Measurements from ENCODE around the gene MLYCD.

The MLYCD gene

GRCh38 chr16:83899272-83899897, 470 bp downstream of the MLYCD start:
- peak; percentile 10 to 24 for DNase-seq (ENCODE audit: low read depth in 1 of 2, low spot score in 1 of 2)

- DNase-seq (ENCODE audit: low read depth in 1 of 2, low spot score in 1 of 2): no peak
Measured at GRCh38 chr16:83899978-83900377, 1.1 kb downstream of the MLYCD start.

DNA sequence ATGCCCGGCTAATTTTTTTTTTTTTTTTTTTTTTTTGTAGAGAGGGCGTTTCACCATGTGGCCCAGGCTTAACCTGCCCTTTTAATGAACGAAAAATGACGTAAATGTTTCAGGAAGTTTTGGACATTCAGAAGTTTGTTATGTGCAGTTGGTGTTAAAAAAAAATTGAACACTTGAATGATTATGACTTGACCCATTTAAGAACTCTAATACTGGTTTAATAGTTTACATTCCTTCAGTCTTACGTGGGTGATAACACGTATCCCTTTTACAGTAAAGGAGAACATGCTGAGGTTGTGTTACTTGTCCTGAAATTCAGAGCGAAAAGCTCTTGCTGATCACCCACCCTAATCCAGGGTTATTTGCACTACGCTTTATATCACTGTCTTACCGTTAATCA, 1.7 kb downstream of the MLYCD start:
- DNase-seq (ENCODE audit: low read depth in 1 of 2, low spot score in 1 of 2): no peak

GRCh38 chr16:83901101-83901500, 2.2 kb downstream of the MLYCD start:
- DNase-seq (ENCODE audit: low read depth in 1 of 2, low spot score in 1 of 2): no peak

DNA sequence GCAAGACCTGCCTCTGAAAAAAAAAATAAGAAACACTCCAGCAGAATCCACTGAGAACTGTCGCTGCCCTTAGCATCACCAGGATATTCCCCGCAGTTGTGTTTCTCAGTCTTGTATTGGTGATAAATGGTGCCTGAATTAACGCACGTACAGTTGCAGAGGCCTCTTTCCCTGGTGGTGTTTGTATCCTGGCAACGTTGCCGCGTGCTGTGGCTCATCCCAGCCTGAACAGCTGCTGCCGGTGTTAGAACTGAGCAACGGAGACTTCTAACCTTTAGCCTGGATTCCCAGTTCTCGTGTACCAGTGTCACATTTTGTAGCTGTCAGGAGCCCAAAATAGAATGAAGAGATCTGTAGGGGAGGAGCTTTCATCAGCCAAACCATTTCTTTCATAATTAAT, 4.8 kb downstream of the MLYCD start:
- no peak for DNase-seq (ENCODE audit: low read depth in 1 of 2, low spot score in 1 of 2)

- DNase-seq (ENCODE audit: low read depth in 1 of 2, low spot score in 1 of 2): no peak
Measured at GRCh38 chr16:83906683-83907082, 7.8 kb downstream of the MLYCD start.

- DNase-seq (ENCODE audit: low read depth in 1 of 2, low spot score in 1 of 2): no peak
Measured at GRCh38 chr16:83907111-83907510, 8.2 kb downstream of the MLYCD start.

DNA sequence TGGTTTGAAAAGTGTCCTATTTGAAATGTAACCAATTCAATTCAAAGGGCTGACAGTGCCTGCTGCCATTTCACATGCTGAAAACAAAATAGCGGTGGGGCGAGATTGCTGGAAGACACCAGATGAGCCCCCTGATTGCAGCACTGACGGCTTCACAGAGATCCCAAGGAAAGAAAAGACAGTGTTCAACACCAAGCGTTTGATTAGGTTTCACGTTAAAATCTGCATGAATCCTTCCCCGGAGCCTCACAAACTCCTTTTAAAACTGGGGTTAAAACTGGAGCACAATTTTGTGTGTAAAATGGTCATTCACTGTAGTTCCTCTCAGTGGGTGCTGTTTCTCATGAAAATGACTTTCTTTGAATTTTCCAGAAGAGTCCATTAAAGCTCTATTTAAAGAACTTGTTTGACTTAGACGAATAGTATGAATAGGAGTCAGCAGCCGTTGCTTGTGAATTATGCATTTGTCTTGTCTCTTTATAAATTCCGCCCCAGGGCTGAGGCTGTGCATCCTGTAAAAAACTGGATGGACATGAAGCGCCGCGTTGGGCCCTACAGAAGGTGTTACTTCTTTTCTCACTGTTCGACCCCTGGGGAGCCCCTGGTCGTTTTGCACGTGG, 8.8 kb downstream of the MLYCD start:
- DNase-seq (ENCODE audit: low read depth in 1 of 2, low spot score in 1 of 2): no peak

GRCh38 chr16:83908798-83909197, 9.9 kb downstream of the MLYCD start:
- DNase-seq (ENCODE audit: low read depth in 1 of 2, low spot score in 1 of 2): no peak

- DNase-seq (ENCODE audit: low read depth in 1 of 2, low spot score in 1 of 2): no peak
Measured at GRCh38 chr16:83911290-83911689, 12.4 kb downstream of the MLYCD start.

GRCh38 chr16:83912519-83913244, 13.8 kb downstream of the MLYCD start:
- DNase-seq (ENCODE audit: low read depth in 1 of 2, low spot score in 1 of 2): no peak

DNA sequence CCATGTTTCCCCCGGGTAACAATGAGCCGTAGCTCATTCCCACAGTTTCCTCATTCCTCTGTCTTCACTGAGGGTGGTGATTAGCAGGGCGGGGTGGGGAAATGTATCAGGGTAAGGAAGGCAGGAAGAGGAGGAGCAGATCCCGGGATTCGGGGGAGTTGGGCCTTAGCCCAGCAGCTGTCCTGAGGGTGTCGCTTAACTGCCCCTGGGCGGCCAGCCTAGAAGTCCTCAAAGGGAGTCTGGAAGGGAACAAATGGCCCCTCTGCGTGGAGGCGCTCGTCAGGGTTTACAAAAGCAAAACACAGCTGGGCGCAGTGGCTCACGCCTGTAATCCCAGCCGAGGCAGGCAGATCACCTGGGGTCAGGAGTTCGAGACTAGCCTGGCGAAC, 14.3 kb downstream of the MLYCD start:
- no peak for DNase-seq (ENCODE audit: low read depth in 1 of 2, low spot score in 1 of 2)

GRCh38 chr16:83914091-83914710, 15.3 kb downstream of the MLYCD start:
- no peak for DNase-seq (ENCODE audit: low read depth in 1 of 2, low spot score in 1 of 2)

DNA sequence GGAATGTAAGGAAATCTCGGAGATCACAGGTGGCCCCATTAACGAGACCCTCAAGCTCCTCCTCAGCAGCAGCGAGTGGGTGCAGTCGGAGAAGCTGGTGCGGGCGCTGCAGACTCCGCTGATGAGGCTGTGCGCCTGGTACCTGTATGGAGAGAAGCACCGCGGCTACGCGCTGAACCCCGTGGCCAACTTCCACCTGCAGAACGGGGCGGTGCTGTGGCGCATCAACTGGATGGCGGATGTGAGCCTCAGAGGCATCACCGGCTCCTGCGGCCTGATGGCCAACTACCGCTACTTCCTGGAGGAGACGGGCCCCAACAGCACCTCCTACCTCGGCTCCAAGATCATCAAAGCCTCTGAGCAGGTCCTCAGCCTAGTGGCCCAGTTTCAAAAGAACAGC, 16.2 kb downstream of the MLYCD start:
- no peak for DNase-seq (ENCODE audit: low read depth in 1 of 2, low spot score in 1 of 2)

- DNase-seq (ENCODE audit: low read depth in 1 of 2, low spot score in 1 of 2): no peak
Measured at GRCh38 chr16:83915491-83915890, 16.6 kb downstream of the MLYCD start.

- no peak for DNase-seq (ENCODE audit: low read depth in 1 of 2, low spot score in 1 of 2)
Measured at GRCh38 chr16:83917152-83918120, 18.5 kb downstream of the MLYCD start.

- no peak for DNase-seq (ENCODE audit: low read depth in 1 of 2, low spot score in 1 of 2)
Measured at GRCh38 chr16:83920894-83921491, 22.1 kb downstream of the MLYCD start.

- no peak for DNase-seq (ENCODE audit: low read depth in 1 of 2, low spot score in 1 of 2)
Measured at GRCh38 chr16:83923581-83924365, 24.9 kb downstream of the MLYCD start.

GRCh38 chr16:83924686-83925085, 25.8 kb downstream of the MLYCD start:
- DNase-seq (ENCODE audit: low read depth in 1 of 2, low spot score in 1 of 2): no peak

Data from activated CD4-positive, alpha-beta T cell treated with anti-CD3 and anti-CD28 coated beads, Interleukin-2, amount 50 U/mL, for 24 hours (primary cell).